Fibroblast of skin of right biceps (primary cell): ENCODE data around the gene DNAJC10.
A peak's percentile ranks its signal among the peaks of the same experiment; 100 is the strongest.
"Not testable (repeated sequence)": the region's sequence is repeated elsewhere in the genome, so short reads cannot be mapped to it uniquely, and the experiment has no call there.

ENCODE experiments used
- DNase-seq: peaks from one replicate; pipeline ENCODE4 v3.0.0-alpha.2; 2013

The DNAJC10 gene, protein sequence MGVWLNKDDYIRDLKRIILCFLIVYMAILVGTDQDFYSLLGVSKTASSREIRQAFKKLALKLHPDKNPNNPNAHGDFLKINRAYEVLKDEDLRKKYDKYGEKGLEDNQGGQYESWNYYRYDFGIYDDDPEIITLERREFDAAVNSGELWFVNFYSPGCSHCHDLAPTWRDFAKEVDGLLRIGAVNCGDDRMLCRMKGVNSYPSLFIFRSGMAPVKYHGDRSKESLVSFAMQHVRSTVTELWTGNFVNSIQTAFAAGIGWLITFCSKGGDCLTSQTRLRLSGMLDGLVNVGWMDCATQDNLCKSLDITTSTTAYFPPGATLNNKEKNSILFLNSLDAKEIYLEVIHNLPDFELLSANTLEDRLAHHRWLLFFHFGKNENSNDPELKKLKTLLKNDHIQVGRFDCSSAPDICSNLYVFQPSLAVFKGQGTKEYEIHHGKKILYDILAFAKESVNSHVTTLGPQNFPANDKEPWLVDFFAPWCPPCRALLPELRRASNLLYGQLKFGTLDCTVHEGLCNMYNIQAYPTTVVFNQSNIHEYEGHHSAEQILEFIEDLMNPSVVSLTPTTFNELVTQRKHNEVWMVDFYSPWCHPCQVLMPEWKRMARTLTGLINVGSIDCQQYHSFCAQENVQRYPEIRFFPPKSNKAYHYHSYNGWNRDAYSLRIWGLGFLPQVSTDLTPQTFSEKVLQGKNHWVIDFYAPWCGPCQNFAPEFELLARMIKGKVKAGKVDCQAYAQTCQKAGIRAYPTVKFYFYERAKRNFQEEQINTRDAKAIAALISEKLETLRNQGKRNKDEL

DNA sequence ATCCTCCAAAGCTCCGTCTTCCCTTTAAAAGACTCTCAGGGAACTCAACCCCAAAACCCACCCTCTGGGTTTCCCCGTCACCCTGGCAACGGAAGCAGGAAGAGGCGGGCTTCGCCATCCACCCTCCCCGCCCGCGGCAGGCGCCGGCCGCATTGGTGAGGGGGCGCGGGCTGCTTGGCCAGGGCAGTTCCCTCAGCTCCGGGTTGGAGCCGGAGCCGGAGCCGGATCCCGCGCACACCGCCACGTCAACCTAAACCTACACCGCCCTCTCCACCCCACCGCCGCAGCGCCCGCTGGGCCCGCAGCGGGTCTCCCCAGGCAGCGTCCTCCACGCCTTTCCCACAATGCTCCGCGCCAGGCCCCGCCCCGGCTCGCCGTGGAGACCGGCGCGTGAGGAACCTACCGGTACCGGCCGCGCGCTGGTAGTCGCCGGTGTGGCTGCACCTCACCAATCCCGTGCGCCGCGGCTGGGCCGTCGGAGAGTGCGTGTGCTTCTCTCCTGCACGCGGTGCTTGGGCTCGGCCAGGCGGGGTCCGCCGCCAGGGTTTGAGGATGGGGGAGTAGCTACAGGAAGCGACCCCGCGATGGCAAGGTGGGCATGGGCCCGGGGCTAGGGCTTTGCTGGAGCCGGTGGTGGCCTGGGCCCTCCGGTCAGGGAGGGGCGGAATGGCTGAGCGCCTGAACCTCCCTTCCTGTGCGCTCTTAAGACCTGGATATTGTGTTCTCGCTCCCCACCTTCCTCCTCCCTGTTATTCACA is at the start of gene DNAJC10:
Gene DNAJC10 (plus strand): TSS at position 366 of the 758 bp plus-strand sequence. CDS start 1,830 bp downstream, outside the sequence.
- peak; percentile 92 for DNase-seq

DNA sequence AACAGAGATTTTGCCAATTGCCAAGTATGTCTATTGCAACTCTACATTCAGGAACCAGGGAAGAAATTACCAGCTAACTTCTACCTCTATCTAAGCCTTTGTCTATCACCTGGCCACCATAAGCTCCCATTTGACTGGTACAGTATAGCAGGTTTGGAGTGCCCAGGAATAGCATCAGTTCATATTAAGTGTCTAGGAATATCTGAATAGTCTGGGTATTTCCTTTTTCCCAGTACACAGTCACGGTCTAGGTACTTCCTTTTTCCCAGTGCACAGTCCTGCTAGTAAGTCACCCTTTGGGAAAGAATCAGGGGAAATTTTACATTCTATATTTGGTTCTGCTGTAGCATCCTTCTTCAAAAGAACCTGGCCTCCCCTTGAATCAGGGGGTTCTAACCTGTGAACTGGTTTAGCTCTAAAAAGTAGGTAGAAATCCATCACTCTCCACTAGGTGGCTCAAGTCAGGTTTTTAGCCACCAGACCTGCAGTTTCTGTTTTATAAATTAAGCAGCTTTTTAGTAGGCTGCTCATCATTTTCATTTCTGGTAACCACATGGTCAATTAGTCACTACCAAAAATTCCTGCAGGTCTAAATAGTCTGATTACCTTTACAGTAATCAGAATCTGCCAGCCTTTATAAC is 49.3 kb upstream of the DNAJC10 start:
- no peak for DNase-seq

DNA sequence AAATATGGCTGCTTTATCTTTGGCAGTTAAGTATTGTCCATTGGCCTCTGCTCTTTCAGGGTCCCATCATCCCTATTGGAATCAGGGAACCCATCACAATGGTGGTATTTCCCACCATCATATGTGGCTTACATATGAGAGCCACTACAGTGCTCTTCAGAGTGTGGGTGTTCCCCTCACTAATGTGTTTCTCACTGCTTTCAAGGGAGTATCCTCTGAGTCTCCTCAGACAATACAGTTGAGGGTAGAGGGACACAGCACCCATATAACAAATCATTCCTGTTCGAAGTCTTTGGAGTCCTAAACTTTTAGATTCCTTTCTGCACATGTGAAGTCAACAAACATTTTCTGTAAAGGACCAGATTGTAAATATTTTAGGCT is 48.8 kb upstream of the DNAJC10 start:
- no peak for DNase-seq

DNA sequence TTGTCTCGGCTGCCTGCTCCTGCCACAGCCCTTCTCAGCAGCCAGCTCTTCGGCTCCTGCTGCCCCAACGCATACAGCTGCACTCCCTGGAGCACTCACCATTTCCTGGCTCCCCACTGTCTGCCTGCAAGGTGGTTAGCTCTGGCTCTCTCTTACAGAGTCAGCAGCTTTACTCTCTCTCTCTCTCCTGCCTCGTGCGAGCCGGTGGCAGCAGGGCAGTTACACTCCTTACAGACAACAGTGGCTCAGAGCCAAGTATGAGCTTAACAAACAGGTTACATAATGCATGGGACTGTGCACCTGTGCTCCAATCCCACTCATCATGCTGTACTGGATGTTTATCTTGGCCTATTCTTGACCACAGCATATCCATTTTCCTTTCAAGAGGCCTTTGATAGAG is 47.4 kb upstream of the DNAJC10 start:
- DNase-seq, result no peak

DNA sequence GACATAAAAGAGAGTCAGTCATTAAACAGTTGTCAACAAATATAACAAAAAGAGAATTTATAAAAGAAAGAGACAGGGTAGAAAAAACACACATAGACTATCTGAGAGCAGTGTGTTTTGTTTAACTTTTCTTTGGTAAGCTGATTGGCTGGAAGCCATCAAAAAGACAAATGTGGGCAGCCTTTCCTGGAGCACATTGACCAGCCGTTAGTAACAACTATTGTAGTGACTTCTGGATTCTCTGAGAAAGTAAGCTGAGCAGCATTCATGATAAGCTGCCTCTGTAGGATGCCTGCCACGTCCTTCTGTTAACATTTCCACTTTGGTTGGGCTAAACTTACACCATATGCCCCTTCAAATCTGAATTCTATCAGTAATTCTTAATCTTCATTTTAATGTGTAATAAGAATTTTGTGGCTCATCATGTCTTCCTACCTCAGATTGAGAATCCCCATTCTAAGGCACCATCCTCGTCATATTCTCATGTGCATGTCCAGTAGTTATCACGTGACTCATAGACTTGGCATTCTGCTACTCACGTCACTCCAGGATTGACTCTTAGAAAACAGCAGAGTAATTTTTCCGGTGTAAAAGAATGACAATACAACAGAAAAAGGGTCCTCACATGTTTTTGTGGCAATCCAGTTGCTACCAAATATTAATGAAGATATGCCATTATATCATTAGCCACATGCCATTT is 43.4 kb upstream of the DNAJC10 start:
- peak; percentile 67 for DNase-seq

DNA sequence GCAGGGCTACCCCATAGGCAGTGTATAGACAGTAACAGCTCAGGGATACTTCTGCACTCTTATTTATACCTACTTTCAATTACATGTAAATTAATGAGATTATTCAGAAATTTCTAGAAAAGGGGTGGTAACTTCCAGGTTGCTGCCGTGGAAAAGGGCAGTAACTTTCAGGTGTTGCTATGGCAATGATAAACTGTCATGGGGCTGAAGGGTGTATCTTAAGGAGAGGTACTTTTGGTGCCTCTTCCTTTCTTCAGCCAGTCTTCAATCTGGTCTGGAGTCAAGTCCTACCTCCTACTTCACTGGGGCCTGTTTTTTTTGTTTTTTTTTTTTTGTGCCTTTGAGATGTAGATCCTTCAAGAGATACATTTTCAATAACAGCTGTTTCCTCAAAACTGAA is 35.2 kb upstream of the DNAJC10 start:
- DNase-seq, result no peak

DNA sequence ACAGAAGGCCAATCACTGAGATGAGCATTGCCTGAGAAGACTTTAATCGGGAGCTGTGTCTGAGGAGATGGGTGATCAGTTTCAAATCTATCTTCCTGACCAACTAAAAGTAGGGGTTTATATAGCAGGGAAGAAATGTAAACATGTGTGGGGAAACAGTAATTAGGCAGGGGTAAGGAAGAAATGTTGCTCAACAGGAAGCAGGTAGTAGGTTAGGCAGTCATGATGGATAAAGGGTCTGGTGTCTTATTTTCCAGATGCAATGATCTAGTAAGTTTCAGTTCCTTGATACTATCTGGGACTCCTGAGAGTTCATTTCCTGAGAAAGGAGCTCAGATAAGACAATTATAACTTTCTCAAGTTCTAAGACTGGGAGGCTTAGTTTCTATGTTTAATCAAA is 33.8 kb upstream of the DNAJC10 start:
- no peak for DNase-seq

DNA sequence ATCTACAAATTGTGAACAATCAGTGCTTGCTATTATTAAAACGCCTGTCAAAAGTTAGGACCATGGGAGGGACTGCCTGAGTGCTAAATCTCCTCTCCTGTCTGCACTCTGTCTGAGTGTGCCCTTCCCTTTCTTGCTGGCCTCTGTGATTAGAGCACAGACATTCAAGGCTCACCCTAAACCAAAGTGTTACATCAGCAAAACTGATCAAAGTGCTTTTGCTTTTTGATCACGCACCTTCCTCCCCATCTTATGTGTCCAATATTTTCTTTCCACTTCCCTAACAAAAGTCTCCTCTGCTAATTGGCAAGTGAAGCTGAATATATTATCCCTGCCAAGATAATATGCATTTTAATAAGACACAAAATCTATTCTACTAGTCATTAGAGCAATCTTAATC is 30.5 kb upstream of the DNAJC10 start:
- DNase-seq, result no peak

DNA sequence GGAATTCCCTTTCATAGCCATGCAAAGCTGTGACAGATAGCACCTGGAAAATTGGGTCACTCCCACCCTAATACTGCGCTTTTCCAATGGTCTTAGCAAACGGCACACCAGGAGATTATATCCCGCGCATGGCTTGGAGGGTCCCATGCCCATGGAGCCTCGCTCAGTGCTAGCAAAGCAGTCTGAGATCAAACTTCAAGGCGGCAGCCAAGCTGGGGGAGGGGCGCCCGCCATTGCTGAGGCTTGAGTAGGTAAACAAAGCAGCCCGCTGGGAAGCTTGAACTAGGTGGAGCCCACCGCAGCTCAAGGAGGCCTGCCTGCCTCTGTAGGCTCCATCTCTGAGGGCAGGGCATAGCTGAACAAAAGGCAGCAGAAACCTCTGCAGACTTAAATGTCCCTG is 29.3 kb upstream of the DNAJC10 start:
- not testable (repeated sequence) for DNase-seq

DNA sequence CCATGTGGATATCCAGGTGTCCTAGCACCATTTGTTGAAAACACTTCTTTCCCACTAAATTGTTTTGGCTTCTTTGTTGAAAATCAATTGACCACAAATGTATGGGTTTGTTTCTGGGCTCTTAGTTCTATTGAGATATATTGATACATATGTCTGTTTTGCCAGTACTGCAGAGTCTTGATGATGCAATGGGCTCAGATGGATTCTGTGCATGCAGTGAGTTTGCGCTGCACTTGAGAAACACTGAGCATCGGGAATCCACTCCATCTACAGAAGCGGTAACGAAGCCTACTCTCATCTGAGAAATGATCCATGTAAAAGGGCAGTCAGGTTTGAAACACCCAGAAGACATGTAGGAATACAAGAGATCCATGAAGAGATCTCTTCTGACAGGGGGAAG is 21.9 kb upstream of the DNAJC10 start:
- DNase-seq, result no peak

DNA sequence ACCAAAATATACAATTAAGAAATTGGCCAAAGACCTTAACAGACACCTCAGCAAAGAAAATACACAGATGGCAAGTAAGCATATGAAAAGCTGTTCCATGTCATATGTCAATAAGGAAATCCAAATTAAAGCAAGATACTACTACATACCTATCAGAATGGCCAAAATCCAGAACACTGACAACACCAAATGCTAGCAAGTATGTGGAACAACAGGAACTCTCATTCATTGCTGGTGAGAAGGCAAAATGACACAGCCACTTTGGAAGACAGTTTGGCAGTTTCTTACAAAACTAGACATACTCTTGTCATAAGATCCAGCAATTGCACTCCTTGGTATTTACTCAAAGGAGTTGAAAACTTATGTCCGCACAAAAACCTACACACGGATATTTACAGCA is 20.3 kb upstream of the DNAJC10 start:
- DNase-seq, result no peak

DNA sequence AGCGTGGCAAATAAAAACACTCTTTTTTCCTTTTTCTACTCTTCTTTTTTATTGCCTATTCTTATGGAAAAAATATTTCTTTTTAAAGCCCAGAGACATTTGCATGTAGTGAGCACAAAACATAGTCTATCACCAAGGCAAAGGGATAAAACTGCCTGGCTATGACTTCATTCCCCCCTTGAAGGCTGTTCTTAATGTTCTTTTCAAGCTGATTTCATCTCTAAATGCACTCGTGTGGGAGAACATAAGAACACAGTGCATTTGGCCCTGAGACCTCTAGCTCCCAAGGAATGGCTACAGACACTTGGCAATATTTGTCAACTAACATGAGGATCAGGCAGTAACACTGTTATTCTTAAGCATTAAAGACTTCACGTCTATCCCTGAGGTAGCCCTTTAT is 17.4 kb upstream of the DNAJC10 start:
- no peak for DNase-seq

DNA sequence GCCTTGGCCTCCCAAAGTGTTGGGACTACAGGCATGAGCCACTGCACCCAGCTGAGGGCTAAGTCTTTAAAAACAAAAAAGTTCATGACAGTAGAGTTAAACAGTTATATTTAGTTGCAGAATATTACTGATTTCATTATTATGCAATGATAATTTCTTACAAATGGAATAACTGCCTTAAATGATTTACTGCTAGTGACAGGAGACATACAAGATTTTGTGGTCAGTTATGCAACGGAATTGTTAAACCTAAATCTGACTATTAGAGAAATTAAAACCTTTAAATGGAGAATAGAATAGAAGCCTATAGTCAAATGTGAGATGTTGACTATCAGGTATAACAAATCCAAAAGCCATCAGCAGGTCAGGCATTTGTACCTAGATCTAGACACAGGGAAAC is 10.3 kb upstream of the DNAJC10 start:
- DNase-seq, result no peak

DNA sequence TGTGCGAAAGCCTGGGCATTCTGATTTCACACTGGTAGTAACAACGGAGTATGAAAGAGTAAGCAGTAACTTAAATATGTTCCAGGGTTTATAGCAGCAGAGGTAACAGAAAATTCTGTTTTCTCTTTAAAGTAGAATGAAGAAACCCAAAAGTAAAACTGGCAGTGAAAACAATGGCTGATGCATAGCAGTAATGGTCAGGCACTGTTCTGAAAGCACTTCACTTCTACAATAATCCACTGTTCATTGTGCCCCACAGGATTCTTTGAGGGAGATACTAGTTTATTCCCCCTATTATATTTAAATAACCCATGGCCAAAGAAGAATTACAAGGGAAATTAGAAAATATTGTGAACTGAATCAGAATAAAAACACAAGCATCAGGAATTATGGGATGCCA is 9.3 kb upstream of the DNAJC10 start:
- no peak for DNase-seq

DNA sequence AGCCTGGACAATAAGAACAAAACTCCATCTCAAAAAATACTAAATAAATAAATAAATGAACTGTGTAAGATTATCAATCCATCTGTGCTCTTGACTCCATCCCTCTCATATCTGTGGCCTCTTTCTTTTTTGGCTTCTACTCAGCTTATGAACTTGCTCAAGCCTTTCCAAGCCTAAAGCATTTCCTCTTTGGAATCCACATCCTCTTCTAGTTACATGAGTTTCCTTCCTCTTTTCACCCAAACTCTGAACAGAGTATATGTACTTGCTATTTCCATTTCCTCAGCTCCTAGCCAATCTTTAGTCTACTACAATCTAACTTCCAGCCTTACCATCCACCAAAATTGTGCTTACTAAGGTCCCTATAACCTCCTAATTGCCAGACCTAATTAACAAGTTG is 2.5 kb upstream of the DNAJC10 start:
- no peak for DNase-seq

DNA sequence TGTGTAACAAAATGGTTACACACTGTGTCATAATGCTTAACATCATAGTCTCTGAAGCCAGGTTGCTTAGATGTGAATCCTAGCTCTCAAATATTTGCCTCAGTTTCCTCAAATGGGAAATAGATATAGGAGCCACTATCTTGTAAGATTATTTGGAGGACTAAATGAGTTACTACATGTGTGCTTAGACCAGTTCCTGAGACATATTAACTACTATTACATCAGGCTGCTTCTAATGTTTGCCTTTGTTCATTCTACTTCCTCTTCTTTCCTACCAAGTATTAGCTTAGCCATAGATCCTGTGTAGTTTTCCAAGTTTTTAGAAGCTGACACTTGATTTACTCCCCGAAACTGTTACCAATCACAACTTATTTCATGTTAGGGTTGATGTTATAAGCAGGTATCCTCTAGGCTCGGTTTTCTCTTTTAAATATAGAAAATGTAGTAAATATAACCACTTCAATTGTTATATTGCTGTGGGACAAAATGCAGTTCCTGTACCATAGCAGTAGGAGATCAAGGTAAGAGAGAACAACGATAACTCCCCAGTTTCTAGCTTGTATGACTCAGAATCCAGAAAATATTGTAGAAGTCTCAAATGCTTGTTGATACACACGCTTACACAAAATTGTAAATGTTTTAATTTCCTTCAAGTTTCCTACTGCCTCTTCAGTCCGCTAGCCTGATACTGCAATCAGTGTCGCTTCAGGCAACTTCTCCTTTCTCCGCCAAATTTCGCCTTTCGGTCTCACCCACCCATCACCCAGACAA is 751 bp upstream of the DNAJC10 start:
- DNase-seq, result peak; percentile 36

DNA sequence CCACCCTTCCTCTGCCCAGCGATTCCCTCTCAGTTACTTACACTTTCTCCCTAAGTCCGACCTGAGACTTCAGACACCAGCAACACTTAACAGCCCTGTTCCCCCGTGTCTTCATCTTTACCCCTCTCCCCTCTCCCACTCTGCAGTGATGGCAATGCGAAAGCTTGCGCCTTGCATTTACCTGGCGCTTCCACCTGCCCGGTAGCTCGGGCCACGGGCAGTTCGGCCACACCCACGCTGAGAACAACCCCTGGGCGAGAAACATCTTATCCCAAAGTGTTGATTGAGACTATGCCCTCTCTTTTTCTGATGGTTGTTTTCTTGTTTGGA is 558 bp downstream of the DNAJC10 start:
- peak; percentile 10 for DNase-seq

DNA sequence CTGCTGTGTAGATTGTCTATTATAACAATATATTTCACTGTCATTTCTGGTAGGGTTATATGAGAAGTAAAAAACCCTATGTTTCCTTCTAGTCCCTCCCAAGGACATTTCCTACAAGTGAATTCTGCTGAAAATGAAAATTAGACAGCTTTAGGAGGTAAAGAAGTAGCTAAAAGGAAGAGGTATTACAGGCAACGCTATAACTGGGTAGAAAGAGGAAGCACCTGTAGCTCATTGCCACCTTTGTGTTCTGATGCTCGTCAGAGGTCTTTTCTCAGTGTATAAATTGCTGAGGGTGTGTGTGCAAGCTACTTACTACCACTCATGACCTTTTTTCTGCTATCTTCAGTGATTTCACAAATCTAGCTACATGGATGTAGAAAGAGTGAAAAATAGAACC is 1.4 kb downstream of the DNAJC10 start:
- DNase-seq, result no peak

DNA sequence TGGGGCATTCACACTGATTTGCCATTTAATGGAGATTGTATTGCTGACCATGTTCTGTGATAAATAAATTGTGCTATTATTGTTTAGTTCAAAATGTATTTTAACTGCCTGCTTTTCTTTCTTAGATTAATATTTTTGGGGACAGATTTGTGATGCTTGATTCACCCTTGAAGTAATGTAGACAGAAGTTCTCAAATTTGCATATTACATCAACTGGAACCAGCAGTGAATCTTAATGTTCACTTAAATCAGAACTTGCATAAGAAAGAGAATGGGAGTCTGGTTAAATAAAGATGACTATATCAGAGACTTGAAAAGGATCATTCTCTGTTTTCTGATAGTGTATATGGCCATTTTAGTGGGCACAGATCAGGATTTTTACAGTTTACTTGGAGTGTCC is 1.8 kb downstream of the DNAJC10 start:
- no peak for DNase-seq

DNA sequence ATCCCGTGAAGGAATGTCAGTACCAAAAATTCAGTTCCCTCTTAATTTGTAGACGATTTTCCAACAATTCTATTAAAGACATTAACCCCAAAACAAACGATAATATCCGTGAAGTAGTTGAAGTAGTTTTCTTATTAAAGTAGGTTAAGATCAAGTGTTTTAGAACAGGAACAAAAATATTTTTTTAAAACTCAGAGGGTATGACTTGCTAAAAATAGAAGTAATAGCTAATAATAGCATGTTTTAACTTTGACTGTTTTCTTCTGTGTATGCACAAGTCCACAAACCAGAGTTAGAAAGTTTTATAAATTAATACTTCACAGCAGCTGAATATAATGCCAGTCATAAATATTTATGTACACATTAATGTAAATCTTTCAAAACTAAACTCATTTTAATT is 2.4 kb downstream of the DNAJC10 start:
- no peak for DNase-seq

DNA sequence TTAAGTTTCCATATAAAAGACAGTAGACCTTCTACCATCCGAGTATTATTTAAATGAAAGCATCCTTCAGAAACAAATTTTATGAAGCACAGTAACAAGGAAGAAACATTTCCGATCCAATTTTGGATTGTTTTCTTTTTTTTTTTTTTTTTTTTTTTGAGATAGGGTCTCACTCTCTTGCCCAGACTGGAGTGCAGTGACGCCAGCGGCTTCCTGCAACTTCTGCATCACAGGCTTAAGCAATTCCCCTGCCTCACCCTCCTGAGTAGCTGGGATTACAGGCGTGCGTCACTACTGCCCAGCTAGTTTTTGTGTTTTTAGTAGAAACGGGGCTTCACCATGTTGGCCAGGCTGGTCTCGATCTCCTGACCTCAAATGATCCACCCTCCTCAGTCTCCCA is 3.1 kb downstream of the DNAJC10 start:
- DNase-seq, result not testable (repeated sequence)

DNA sequence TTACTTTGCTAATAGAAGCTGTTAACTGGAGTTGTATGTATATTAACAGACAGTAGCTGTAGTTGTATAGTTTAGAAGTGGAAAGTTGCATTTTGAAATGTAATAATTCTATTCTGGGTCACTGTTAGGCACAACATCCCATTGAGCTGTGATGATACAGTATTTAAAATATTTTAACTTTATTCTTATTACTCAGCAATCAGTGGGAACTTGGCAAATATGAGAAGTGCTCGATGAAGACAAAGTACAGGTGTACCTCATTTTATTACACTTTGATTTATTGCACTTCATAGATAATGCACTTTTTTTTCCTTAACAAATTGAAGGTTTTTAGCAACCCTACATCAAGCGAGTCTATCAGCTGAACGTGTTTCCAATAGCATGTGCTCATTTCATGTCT is 8.6 kb downstream of the DNAJC10 start:
- DNase-seq, result no peak
